GM18517 (cell line): ENCODE data around the gene KCNJ1.

Source experiments
- ATAC-seq: cut with Tn5 transposase; IDR thresholded peaks from one replicate; pipeline ENCODE4 v1.9.1; 2021; ENCODE audit warnings: mild to moderate bottlenecking, moderate library complexity; ENCODE audit not compliant: unreplicated experiment

Gene KCNJ1

GRCh38 chr11:128884703-128885338 lies 17.7 kb upstream of the KCNJ1 start:
- peak; percentile 85 for ATAC-seq

DNA sequence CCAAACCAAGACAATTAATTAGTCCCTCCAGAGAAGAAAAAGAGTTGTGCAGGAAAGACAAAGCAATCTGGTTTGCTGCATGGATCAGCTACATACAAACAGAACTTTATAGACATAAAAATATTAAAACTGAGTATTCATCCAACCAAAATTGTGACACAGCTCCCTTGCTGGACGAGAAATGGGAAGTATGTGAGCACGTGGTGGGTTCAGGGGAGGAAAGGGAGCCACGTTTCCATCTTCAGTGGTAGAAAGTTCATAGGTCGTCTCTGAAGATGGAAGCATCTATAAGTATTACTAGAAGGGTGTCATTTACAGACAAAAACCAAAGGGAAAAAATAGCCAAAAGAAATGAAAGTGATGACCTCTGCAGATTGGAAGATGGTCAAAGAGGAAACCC lies 17.0 kb upstream of the KCNJ1 start:
- no peak for ATAC-seq

GRCh38 chr11:128882451-128882850 lies 15.4 kb upstream of the KCNJ1 start:
- no peak for ATAC-seq

DNA sequence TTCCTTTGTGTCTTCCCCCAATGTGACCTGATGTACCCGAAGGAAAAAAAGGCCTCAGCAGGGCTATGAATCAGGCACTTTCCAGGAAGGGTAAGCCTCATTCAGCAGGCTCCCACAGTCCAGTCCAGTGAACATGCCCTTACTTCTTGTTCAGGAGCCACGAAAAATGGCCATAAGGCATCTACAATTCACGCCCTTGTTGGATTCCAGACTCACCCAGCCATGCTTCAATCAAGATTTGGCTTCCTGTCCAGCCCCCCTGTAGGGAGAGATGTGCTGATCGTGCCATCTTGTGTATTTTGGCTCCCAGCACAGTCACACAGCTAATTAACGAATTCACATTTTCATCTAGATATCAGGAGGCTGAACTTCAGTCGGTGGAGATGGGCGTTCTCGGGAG lies 14.1 kb upstream of the KCNJ1 start:
- ATAC-seq = no peak

DNA sequence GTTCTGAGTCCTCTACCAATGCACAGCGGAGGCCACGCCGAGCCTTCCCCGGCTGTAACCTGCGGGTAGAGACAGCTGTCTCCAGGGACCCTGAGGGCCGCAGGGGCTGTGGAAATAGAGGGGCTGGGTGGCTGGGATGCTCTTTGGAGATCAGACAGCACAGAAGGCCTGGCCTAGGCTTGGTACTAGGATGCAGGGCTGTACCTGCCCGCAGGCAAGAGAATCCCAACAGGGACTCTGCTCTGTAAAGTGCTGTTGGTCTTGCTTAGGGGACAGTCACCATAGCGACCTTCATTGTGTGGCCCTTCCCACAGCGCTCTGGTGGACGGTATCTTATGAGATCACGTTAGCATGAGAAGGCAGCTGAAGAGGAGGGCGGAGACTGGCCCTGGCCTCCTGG lies 12.7 kb upstream of the KCNJ1 start:
- ATAC-seq = no peak

GRCh38 chr11:128878455-128878854 lies 11.4 kb upstream of the KCNJ1 start:
- ATAC-seq = no peak

DNA sequence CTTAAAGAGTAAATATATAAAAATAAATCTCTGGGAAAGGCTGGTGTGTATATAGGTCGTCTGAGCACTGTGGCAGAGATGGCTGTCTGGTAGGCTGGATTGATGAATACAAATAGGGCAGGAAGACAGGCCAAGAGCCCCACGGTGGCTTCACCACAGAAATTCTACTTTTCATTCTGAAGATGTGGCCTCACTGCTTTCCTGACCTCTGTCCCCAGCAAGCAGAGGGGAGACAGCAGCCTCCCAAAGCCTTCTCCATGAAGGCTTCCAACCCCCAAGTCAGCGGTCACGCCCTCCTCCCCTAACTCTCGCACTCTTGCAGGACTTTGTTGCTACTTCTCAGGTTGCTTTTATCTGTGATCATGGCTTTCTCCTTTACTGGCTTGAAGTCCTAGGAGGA lies 10.6 kb upstream of the KCNJ1 start:
- no peak for ATAC-seq

DNA sequence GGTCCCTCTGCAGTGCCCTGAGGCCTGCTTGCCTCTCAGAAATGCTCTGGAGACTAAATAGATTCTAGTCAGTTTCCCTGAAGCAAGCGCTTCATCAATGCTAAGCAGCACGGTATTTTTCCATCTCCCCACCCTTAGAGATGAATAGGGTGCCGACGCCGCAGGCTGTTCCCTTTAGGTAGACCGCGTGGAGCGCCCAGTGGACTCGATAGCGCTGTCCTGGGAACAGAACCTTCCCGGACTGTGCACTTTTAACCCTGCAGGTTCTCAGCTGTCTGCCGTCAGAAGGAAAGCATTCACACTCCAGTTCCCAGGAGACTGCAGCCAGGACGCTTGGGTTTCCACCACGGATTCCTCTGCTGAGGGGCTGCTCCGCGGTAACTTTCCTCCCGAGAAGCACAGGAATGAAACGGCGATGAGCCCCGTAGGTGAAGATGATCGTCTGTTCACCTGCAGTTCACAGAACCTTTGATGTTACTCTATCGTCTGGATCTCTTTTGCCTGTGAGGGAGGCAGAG lies 9.1 kb upstream of the KCNJ1 start:
- no peak for ATAC-seq

DNA sequence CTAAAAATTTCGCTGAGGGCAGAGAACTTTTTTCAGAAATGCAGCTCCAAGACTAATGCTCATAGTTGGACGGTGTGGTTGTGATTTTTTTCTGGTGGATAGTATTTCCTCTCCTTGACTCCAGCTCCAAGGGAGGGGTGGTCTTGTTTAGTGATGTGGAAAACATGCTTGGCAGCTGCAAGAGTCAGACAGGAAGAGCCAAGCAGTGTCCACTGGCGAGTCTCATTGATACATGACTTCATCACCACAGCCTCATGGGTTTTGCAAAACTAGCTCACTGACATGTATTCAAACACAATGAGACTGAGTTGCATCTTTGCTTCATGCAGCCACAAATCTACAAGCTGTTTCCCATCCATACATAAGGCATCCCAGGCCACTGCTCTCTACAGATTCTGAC lies 7.3 kb upstream of the KCNJ1 start:
- no peak for ATAC-seq

GRCh38 chr11:128872594-128872993 lies 5.5 kb upstream of the KCNJ1 start:
- no peak for ATAC-seq

DNA sequence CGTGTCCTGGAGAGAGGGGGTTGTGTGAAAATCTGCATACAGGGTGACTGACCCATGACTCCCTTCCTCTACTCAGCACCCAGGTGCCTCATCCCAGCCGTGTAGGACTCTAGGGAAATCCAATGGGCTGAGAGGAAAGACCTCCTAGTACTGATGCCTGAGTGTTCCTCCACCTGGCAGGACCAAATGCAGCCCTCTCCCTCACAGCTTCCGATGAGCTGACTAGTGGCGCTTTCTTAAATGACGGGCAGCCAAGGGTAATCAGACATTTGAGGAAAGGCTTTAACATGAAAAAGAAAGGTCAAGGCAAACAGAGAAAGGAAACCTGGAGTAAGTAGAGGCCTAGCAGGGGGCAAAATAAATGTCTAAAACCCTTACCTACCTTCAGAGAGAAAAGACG lies 5.0 kb upstream of the KCNJ1 start:
- no peak for ATAC-seq

GRCh38 chr11:128871168-128871610 lies 4.1 kb upstream of the KCNJ1 start:
- ATAC-seq = no peak

DNA sequence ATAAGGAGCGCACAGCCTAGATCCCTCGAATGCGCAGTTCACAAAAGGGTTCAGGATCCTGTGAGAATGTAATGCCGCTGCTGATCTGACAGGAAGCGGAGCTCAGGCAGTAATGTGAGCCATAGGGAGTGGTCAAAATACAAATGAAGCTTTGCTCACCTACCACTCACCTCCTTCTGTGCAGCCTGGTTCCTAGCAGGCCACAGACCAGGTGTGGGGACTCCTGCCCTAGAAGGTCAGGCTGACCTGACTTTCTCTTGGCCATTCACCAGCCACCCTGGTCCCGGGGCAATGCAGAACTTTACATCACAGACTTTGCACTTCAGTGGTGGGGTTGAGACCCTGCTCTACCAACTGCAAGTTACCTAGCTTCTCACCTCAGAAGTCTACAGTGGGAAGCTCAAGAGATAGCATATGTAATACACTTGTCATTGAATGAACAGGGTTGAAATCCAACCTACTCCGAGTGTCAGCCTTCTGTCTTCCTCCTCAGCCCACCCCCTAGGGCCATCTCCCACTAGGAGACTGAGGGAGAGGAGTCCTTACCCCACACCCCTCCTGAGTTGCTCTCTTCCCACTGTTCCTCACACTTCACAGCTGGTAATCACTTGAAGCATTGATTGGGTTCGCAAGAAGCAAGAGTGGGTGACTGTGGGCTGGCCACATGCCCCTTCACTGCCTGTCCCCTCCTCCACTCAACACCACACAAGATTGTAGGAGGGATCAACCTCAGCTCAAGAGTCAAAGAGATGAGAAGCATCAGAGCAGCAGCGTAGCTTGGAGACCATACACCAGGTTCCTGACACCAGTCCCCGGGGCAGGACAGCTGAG lies 2.0 kb upstream of the KCNJ1 start:
- no peak for ATAC-seq

DNA sequence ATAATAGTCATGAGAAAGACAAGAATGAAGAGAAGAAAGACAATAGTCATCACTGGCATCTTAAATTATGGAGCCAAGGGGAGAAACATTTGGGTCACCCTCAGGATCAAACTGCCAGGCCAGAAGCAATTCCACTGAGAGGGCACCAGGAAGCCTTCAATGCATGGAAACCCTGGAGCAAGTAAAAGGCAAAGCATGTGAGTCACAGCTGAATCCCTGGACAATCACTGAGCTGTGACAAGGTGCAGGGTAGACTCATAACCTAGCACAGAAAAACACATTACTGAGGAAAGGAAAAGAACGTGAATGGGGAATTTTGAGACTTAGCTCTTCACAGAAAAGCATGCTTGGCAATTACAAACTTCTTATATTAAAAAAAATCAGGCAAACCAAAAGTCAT lies 1.6 kb downstream of the KCNJ1 start:
- no peak for ATAC-seq

DNA sequence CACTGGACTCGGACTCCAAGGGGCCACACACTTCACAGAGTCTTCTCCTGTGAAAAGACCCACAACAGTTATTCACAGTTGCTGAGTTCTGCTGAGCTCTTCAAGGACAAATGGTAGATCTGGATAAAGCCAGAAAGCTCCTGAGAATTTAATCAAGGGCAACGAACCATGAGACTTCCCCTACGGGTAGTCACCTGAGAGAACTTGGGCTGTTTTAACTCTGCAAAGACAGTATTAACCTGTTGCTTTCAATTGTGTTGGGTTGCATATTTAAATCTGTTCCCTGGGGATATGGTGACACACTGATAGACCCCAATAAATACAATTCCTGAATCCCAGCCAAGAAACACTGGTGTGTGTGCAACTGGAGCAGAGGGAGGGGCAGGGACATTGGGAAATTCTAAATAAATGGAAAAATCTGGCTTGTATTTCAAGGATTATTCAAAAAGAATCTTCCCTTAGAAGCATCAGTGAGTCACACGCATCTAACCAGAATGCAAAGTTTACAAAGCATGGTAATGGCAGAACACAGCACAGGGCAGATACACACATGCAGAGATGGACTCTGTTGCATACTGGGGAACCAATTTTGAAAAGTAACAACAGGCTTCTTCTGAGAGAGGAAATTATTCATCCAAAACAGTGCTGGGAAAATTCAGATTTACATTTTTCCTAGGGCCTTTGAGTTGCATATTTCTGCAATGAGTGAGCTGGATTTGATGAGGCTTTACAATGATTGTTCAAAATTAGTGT lies 4.0 kb downstream of the KCNJ1 start:
- no peak for ATAC-seq

- ATAC-seq = no peak
Measured at GRCh38 chr11:128862406-128862805, 4.7 kb downstream of the KCNJ1 start.

GRCh38 chr11:128860571-128861361 lies 6.3 kb downstream of the KCNJ1 start:
- ATAC-seq = no peak

- ATAC-seq = peak; percentile 80
Measured at GRCh38 chr11:128859563-128860441, 7.3 kb downstream of the KCNJ1 start.

GRCh38 chr11:128857341-128857740 lies 9.8 kb downstream of the KCNJ1 start:
- ATAC-seq = no peak

DNA sequence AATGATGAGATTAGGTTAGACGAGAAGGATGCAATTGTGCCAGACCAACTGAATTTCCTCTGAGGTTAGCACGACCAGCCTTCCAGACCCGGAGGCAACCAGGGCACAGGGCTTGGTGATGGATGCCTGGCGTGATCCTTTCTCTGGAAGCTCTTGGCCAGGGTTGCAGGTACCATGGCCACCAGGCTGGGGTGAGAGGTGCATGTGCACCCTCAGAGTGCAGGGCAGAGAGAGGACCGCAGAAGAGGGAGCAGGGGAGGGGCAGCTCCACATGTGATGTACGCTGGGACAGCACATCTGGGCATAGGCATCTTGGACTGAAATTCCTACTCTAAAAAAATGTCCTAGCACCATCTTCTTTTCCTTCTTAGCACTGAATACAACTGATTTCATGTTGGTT lies 10.9 kb downstream of the KCNJ1 start:
- ATAC-seq = no peak
